NCI-H526 treated with DMSO at 0.1 percent for 48 hours (cell line): ENCODE measurements around the gene STARD4.

Experiments used
- DNase-seq: peaks from one replicate; lab custom pipeline; 2025; lab: John Stamatoyannopoulos, UW

The STARD4 gene

GRCh38 chr5:111469903-111470302 lies 42.4 kb downstream of the STARD4 start:
- no peak for DNase-seq

GRCh38 chr5:111469293-111469896 lies 42.9 kb downstream of the STARD4 start:
- no peak for DNase-seq

GRCh38 chr5:111463311-111463710 lies 49.0 kb downstream of the STARD4 start:
- DNase-seq: no peak

GRCh38 chr5:111461934-111462333 lies 50.4 kb downstream of the STARD4 start:
- no peak for DNase-seq

- no peak for DNase-seq
Observed at GRCh38 chr5:111461255-111461671, 51.1 kb downstream of the STARD4 start.

- no peak for DNase-seq
Observed at GRCh38 chr5:111454776-111455175, 57.6 kb downstream of the STARD4 start.

- no peak for DNase-seq
Observed at GRCh38 chr5:111454198-111454622, 58.1 kb downstream of the STARD4 start.

GRCh38 chr5:111453747-111454146 lies 58.6 kb downstream of the STARD4 start:
- no peak for DNase-seq

GRCh38 chr5:111453295-111453694 lies 59.0 kb downstream of the STARD4 start:
- no peak for DNase-seq

- no peak for DNase-seq
Observed at GRCh38 chr5:111447822-111448221, 64.5 kb downstream of the STARD4 start.

- no peak for DNase-seq
Observed at GRCh38 chr5:111447099-111447498, 65.2 kb downstream of the STARD4 start.
